Measurements from ENCODE around the gene CAMK2B. TPM values are rescaled to one million over a fixed set of nuclear protein-coding genes. Genes with fewer than 3 reads are reported as not detected.

The CAMK2B gene
- total RNA-seq, 1 donor from 2014 or later: 9.3 TPM

DNA sequence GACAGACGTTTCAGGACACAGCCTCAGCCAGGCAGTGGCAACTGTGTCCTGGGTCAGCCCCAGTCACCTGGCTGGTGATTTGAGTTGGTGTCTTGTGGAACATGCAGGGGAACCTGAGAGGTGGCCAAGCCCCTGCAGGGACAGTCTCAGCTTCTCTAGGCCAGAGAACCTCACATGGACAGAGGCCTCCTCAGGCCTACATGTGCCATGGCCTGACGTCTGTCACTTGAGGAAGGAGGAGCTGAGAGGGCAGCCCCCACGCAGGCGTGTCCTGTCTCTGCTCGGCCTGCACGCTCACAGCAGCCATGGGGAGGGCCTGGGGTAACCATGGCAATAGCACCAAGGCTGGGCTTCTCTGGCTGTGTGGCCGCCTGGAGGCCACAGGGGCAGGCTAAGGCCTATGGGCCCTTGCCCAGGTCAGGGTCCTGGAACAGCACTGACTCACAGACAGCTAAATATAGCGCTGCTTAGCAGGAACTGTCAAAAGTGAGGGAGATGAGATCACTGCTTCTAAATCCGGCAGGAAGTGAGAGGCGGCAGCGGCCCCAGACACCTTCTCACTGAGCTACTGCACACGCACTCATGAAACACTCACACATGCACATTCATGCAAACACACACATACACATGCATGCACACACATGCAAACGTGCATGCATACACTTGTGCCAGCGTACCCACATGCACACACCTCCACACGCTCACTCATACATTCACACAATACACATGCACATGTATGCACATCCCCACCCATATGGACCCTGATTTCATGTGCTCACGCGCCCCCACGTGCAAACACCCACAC lies 67.6 kb downstream of the CAMK2B start:
- TF ChIP-seq, protein P1, sequence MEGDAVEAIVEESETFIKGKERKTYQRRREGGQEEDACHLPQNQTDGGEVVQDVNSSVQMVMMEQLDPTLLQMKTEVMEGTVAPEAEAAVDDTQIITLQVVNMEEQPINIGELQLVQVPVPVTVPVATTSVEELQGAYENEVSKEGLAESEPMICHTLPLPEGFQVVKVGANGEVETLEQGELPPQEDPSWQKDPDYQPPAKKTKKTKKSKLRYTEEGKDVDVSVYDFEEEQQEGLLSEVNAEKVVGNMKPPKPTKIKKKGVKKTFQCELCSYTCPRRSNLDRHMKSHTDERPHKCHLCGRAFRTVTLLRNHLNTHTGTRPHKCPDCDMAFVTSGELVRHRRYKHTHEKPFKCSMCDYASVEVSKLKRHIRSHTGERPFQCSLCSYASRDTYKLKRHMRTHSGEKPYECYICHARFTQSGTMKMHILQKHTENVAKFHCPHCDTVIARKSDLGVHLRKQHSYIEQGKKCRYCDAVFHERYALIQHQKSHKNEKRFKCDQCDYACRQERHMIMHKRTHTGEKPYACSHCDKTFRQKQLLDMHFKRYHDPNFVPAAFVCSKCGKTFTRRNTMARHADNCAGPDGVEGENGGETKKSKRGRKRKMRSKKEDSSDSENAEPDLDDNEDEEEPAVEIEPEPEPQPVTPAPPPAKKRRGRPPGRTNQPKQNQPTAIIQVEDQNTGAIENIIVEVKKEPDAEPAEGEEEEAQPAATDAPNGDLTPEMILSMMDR (IDR thresholded peaks at IDR 0.05; ENCODE audit: unreplicated experiment): no peak
- no peaks in the 10 kb centered on the region for H3K9me3 Mint-ChIP-seq (ENCODE audit: low read depth)
- no peak overlapping the region for H3K4me3 Mint-ChIP-seq (ENCODE audit: low read depth)
- no peaks in the 10 kb centered on the region for H3K36me3 Mint-ChIP-seq (ENCODE audit: insufficient read depth)
- H3K27me3 Mint-ChIP-seq: no peaks in the 10 kb centered on the region
- H3K4me1 Mint-ChIP-seq (ENCODE audit: low read depth): peaks cover 3% of the 10 kb centered on the region
- DNase-seq (ENCODE audit: low spot score, unreplicated experiment): no peak
- no peak overlapping the region for H3K27ac Mint-ChIP-seq

DNA sequence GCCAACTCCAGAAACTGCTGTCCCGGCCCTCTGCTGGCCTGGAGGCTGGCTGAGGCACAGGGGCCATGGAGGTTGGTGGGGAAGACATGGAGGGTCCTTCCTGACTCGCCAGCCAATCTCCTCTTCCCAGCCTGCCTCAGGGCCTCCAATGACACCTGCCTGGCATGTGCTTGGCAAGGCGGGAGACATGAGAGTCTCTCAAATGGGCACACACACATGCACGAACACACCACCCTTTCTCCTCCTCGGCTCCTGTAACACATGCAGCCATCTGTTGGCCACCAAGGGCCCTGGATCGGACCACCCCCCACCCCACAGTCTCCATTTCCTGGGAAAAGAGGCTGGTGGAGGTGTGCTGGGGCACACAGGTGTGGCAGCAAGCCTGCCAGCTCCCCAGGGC lies 68.2 kb downstream of the CAMK2B start:
- TF ChIP-seq, protein P1 (IDR thresholded peaks at IDR 0.05; ENCODE audit: unreplicated experiment): no peak
- Mint-ChIP-seq H3K27ac (no peak overlapping the region), H3K9me3 (ENCODE audit: low read depth) (no peaks in the 10 kb centered on the region), H3K4me3 (ENCODE audit: low read depth) (no peak overlapping the region), H3K27me3 (no peaks in the 10 kb centered on the region), H3K4me1 (ENCODE audit: low read depth) (peaks cover 3% of the 10 kb centered on the region), H3K36me3 (ENCODE audit: insufficient read depth) (no peaks in the 10 kb centered on the region)
- no peak for DNase-seq (ENCODE audit: low spot score, unreplicated experiment)

DNA sequence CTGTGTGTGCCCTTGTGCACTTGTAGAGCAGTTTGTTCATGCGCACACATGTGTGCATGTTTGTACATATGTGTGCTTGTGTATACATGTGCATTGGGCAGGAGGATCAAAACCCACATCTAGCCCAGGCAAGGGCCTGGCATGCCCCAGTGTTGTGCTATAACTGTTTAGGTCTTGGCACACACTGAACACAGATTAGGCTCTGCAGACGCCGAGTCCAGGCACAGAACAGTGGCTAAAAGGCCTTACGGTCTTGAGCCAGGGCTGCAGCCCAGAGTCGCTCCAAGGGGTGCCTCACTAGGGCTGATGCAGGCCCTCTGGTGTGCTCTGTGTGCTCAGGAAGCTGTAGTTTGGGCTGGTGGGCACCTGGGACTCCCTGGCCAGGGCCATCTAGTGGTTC lies 68.9 kb downstream of the CAMK2B start:
- Mint-ChIP-seq H3K27ac (no peak overlapping the region), H3K27me3 (no peaks in the 10 kb centered on the region), H3K9me3 (ENCODE audit: low read depth) (no peaks in the 10 kb centered on the region), H3K4me3 (ENCODE audit: low read depth) (no peak overlapping the region), H3K4me1 (ENCODE audit: low read depth) (peaks cover 3% of the 10 kb centered on the region), H3K36me3 (ENCODE audit: insufficient read depth) (no peaks in the 10 kb centered on the region)
- DNase-seq (ENCODE audit: low spot score, unreplicated experiment): no peak
- TF ChIP-seq, protein P1 (IDR thresholded peaks at IDR 0.05; ENCODE audit: unreplicated experiment): no peak

DNA sequence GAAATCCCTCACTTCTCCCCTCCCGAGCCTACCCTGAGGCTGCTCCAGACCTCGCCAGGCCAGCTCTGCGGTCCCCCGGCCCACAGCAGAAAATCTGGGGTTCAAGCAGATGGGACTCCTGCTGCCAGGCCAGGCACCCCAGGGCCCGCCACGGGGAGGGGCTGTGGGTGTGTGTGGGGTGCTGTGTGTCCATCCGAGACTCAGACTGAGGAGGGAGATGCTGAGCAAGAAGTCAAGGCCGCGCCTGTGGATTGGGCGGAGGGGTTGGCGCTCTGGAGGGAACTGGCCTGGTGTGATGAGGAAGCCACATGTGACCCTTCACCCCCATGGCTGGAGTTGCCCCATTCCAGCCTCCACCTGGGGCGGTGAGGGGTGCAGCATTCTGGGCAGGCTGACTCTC lies 73.5 kb downstream of the CAMK2B start:
- no peak for DNase-seq (ENCODE audit: low spot score, unreplicated experiment)
- TF ChIP-seq, protein P1 (IDR thresholded peaks at IDR 0.05; ENCODE audit: unreplicated experiment): no peak
- H3K4me1 Mint-ChIP-seq (ENCODE audit: low read depth): no peaks in the 10 kb centered on the region
- H3K4me3 Mint-ChIP-seq (ENCODE audit: low read depth): no peak overlapping the region
- H3K27ac Mint-ChIP-seq: no peak overlapping the region
- no peaks in the 10 kb centered on the region for H3K9me3 Mint-ChIP-seq (ENCODE audit: low read depth)
- no peaks in the 10 kb centered on the region for H3K36me3 Mint-ChIP-seq (ENCODE audit: insufficient read depth)
- peaks cover 3% of the 10 kb centered on the region for H3K27me3 Mint-ChIP-seq

DNA sequence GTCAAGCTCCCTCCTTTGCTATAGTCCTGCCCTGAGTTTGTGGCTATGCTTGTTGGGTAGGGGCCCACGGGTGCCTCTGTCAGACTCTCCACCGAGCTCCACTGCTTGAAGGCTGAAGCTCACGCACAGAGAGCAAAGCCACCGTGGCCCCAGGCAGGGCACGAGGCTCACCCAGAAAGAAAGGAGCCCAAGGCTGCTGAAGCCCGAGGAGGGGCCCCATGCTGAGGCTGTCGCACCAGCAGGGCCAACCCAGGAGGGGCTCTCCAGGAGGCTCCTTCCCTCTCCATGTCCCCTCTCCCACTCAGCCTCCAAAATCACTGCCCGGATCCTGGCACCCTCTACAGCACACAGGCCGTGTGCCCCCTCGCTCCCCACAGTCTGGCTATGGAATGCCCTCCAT lies 74.1 kb downstream of the CAMK2B start:
- DNase-seq (ENCODE audit: low spot score, unreplicated experiment): no peak
- no peak overlapping the region for H3K27ac Mint-ChIP-seq

More for the DNA sequence above, 74.1 kb downstream of the CAMK2B start:
- Mint-ChIP-seq H3K4me1 (ENCODE audit: low read depth) (no peaks in the 10 kb centered on the region), H3K9me3 (ENCODE audit: low read depth) (no peaks in the 10 kb centered on the region), H3K4me3 (ENCODE audit: low read depth) (no peak overlapping the region), H3K36me3 (ENCODE audit: insufficient read depth) (no peaks in the 10 kb centered on the region), H3K27me3 (peaks cover 3% of the 10 kb centered on the region)
- TF ChIP-seq, protein P1 (IDR thresholded peaks at IDR 0.05; ENCODE audit: unreplicated experiment): no peak

Measured in progenitor cell of endocrine pancreas (in vitro differentiated cells).